Coronary artery (tissue), 2 donors: ENCODE measurements around the gene CEACAM7.
A peak's percentile ranks its signal among the peaks of the same experiment; 100 is the strongest.

Source experiments
- DNase-seq: peaks from one replicate; pipeline ENCODE4 v3.0.0-alpha.2; 2017; ENCODE audit warnings: low spot score
- H3K27ac ChIP-seq, 2 donors: fragments of 200-600 bp; sonication (generic); one replicate each; pipeline ENCODE4 v1.5.1; 2016 to 2019
- H3K4me3 ChIP-seq: fragments of 200-600 bp; sonication (generic); 2 replicates; pipeline ENCODE4 v1.5.1; 2016; ENCODE audit warnings: mild to moderate bottlenecking, moderate library complexity
- TF ChIP-seq, protein P1 (sequence below): fragments of 200-600 bp; sonication (generic); IDR thresholded peaks from one replicate; pipeline ENCODE4 v1.5.1; 2019; ENCODE audit warnings: antibody characterized with exemption

The CEACAM7 gene

DNA sequence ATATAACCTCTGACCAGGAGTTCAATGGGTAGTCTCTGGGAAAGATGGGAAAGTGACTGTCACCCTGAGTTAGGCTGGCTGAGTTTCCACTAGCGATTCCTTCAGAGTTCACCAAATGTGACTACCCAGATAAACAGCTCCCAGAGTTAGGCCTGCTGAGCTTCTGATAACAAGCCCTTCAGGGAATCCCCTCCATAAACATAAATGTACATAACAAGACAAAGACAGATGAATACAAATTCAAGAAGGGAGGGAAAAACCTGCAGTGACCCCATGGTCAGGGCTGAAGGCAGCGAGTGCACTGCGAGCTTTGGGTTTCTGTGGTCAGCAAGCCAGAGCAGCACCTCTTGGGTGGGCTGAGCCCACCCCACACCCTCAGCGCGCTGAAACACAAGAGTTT lies 35.8 kb downstream of the CEACAM7 start:
- no peak overlapping the region for H3K27ac ChIP-seq
- TF ChIP-seq, protein P1, sequence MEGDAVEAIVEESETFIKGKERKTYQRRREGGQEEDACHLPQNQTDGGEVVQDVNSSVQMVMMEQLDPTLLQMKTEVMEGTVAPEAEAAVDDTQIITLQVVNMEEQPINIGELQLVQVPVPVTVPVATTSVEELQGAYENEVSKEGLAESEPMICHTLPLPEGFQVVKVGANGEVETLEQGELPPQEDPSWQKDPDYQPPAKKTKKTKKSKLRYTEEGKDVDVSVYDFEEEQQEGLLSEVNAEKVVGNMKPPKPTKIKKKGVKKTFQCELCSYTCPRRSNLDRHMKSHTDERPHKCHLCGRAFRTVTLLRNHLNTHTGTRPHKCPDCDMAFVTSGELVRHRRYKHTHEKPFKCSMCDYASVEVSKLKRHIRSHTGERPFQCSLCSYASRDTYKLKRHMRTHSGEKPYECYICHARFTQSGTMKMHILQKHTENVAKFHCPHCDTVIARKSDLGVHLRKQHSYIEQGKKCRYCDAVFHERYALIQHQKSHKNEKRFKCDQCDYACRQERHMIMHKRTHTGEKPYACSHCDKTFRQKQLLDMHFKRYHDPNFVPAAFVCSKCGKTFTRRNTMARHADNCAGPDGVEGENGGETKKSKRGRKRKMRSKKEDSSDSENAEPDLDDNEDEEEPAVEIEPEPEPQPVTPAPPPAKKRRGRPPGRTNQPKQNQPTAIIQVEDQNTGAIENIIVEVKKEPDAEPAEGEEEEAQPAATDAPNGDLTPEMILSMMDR, result no peak

GRCh38 chr19:41649827-41650226 lies 38.2 kb downstream of the CEACAM7 start:
- Histone ChIP-seq H3K27ac (no peak overlapping the region), H3K4me3 (no peak overlapping the region)
- DNase-seq, result no peak
- TF ChIP-seq, protein P1, result no peak

More for the DNA sequence above, 35.8 kb downstream of the CEACAM7 start:
- H3K4me3 ChIP-seq, result no peak overlapping the region
- no peak for DNase-seq

- Histone ChIP-seq H3K4me3 (no peak overlapping the region), H3K27ac (no peak overlapping the region)
- no peak for DNase-seq
- TF ChIP-seq, protein P1, result no peak
These were observed 41.4 kb downstream of the CEACAM7 start for GRCh38 chr19:41646589-41647204.

DNA sequence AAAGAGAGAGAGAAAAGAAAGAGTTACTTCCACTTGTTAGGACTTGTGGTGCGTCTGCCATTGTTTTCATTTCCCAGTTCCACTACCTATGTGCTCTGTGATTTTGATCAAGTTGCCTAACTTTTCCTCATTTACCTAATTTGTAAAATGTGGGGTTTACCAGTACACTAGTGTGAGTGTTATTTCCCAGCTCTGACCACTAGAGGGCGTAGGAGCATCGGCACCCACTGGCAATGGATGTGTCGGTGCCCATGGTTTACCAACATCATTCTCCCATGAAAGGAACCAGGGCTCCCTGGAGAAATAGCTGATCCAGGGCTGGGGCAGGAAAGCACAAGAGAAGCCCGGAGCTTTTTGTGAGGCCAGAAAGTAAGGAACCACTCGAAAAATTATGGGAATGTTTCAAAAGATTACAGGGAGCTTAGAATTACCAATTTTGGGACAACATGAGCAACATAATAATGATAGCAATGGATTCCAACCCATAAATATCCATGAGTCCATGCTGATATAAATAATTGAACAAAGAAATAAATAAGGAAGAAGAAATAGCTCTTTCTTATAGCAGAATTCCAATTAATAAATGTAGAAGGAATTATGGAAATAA lies 46.1 kb downstream of the CEACAM7 start:
- no peak for DNase-seq

GRCh38 chr19:41638641-41639081 lies 49.4 kb downstream of the CEACAM7 start:
- no peak for DNase-seq
- H3K4me3 ChIP-seq, result no peak overlapping the region
- TF ChIP-seq, protein P1, result no peak
- H3K27ac ChIP-seq, result no peak overlapping the region

More for the DNA sequence above, 46.1 kb downstream of the CEACAM7 start:
- no peak overlapping the region for H3K4me3 ChIP-seq
- TF ChIP-seq, protein P1, result peak; percentile 58
- H3K27ac ChIP-seq, result no peak overlapping the region

- Histone ChIP-seq H3K27ac (no peak overlapping the region), H3K4me3 (no peak overlapping the region)
- no peak for DNase-seq
- TF ChIP-seq, protein P1, result no peak
These were observed 50.6 kb downstream of the CEACAM7 start for GRCh38 chr19:41637484-41637883.
